Fibroblast of lung (primary cell): ENCODE measurements around the gene TBC1D8.

Experiments
- CTCF ChIP-seq, 2 donors: IDR thresholded peaks in 1 of 2; conservative IDR thresholded peaks in 1 of 2; 1 replicate in 1 of 2; 2 replicates in 1 of 2; pipeline ENCODE4 v1.5.1; 2011 to 2012; ENCODE audit warnings: low read length in 2 of 2, control low read depth in 1 of 2, inconsistent platforms in 1 of 2, low read depth in 1 of 2, mild to moderate bottlenecking in 1 of 2
- EZH2 ChIP-seq: IDR thresholded peaks from 2 replicates; pipeline ENCODE4 v1.5.1; 2012; ENCODE audit warnings: low read length, control low read depth, mild to moderate bottlenecking; ENCODE audit errors: missing control alignments

- TF ChIP-seq CTCF (conservative IDR thresholded peaks at IDR 0.05 in 1 of 2, IDR thresholded peaks at IDR 0.05 in 1 of 2; ENCODE audit: low read depth in 1 of 2, low read length in 2 of 2) (no peak), EZH2 (no peak)
These were observed 188.2 kb downstream of the TBC1D8 start for GRCh38 chr2:100963026-100963375.
